PC-9 (cell line): ENCODE results near the gene PRR5L.

ENCODE experiments used
- EZH2 ChIP-seq: fragments of 200-600 bp; sonication (generic); IDR thresholded peaks from 2 replicates; pipeline ENCODE4 v1.8.0; 2017; ENCODE audit warnings: antibody characterized with exemption, low read depth
- TF ChIP-seq, protein P1 (sequence below): fragments of 200-600 bp; sonication (generic); conservative IDR thresholded peaks from 2 replicates; pipeline ENCODE4 v1.6.1; 2017; ENCODE audit warnings: mixed run types, antibody characterized with exemption, mild to moderate bottlenecking, moderate library complexity

DNA sequence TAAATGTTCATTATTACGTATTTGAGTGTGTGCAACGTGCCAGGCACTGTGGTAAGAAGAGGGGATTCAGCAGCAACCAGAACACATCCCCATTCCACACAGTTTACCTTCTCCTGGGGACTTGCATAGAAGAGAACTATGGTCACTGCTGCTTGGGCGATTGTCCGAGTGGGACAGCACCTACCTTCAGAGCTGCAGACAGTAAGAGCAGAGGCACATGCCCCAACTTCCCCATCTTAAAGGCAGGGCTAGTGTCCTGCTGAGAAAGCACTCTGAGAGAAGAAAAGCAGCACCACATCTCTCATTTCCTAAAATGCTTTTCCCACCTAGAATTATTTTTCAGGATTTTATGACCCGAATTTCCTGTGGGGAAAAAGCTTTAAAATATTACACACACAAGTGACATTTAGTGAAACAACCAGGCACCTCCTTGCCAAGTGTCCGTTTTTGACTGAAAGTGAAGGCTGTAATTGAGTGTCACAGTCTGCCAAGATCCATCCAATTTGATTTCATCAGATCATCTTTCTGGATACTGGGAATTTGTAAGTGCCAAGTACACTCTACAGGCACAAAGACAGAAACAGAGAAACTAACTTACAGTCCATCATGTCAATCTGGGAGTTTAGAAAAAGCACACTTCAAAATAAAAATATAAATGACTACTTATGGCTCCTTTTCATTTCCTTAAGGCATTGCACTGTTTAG lies 189.4 kb downstream of the PRR5L start:
- TF ChIP-seq, protein P1, sequence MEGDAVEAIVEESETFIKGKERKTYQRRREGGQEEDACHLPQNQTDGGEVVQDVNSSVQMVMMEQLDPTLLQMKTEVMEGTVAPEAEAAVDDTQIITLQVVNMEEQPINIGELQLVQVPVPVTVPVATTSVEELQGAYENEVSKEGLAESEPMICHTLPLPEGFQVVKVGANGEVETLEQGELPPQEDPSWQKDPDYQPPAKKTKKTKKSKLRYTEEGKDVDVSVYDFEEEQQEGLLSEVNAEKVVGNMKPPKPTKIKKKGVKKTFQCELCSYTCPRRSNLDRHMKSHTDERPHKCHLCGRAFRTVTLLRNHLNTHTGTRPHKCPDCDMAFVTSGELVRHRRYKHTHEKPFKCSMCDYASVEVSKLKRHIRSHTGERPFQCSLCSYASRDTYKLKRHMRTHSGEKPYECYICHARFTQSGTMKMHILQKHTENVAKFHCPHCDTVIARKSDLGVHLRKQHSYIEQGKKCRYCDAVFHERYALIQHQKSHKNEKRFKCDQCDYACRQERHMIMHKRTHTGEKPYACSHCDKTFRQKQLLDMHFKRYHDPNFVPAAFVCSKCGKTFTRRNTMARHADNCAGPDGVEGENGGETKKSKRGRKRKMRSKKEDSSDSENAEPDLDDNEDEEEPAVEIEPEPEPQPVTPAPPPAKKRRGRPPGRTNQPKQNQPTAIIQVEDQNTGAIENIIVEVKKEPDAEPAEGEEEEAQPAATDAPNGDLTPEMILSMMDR: no peak
- TF ChIP-seq EZH2: no peak
